PC-9 (cell line): ENCODE results near the gene IL10.

ENCODE experiments used
- EZH2 ChIP-seq: fragments of 200-600 bp; sonication (generic); IDR thresholded peaks from 2 replicates; pipeline ENCODE4 v1.8.0; 2017; ENCODE audit warnings: antibody characterized with exemption, low read depth
- TF ChIP-seq, protein P1 (sequence below): fragments of 200-600 bp; sonication (generic); conservative IDR thresholded peaks from 2 replicates; pipeline ENCODE4 v1.6.1; 2017; ENCODE audit warnings: mixed run types, antibody characterized with exemption, mild to moderate bottlenecking, moderate library complexity

DNA sequence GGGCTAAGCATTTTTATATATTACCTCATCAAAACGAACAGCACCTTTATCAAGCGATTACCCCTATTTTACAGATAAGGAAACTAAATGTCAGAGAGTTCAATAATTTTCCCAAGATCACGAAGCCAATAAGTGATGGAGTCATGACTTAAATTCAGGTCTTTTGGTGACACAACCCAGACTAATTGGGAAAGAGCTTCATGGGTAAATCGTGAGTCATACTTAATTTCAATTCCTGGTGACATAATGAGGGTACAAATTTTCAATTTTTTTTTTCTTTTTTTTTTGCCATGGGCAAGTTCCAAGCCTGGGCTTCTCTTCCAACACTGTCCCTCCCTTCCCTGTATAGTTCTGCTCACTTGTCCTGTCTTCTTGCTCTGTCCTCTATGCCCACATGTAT lies 30.1 kb upstream of the IL10 start:
- TF ChIP-seq, protein P1, sequence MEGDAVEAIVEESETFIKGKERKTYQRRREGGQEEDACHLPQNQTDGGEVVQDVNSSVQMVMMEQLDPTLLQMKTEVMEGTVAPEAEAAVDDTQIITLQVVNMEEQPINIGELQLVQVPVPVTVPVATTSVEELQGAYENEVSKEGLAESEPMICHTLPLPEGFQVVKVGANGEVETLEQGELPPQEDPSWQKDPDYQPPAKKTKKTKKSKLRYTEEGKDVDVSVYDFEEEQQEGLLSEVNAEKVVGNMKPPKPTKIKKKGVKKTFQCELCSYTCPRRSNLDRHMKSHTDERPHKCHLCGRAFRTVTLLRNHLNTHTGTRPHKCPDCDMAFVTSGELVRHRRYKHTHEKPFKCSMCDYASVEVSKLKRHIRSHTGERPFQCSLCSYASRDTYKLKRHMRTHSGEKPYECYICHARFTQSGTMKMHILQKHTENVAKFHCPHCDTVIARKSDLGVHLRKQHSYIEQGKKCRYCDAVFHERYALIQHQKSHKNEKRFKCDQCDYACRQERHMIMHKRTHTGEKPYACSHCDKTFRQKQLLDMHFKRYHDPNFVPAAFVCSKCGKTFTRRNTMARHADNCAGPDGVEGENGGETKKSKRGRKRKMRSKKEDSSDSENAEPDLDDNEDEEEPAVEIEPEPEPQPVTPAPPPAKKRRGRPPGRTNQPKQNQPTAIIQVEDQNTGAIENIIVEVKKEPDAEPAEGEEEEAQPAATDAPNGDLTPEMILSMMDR = no peak
- TF ChIP-seq EZH2 = no peak
